ENCODE results near the gene PPP3R1. TPM values are rescaled to one million over a fixed set of nuclear protein-coding genes. Genes with fewer than 3 reads are reported as not detected.

PPP3R1 gene
- polyA plus RNA-seq, 1 donor (not counting 4 experiments of a cell fraction or from before 2014, with no cell fraction given) = 21.6 TPM

GRCh38 chr2:68157402-68158133 lies 94.8 kb downstream of the PPP3R1 start, which contains the start of gene PNO1:
Gene PNO1, plus strand, starts transcription at chr2:68157888. Its CDS starts 47 bp downstream, at chr2:68157935.
- Histone ChIP-seq H3K4me3 (ENCODE audit: control insufficient read depth in 2 of 3, extremely low read depth in 1 of 3, insufficient read depth in 2 of 3, low read depth in 1 of 3, low read length in 3 of 3) (peak within 1 kb of the TSS; percentile 74 to 97 (median 78)), H2AFZ (ENCODE audit: control insufficient read depth, low read length) (peak within 1 kb of the TSS; percentile 99), H3K4me1 (ENCODE audit: control insufficient read depth, extremely low read depth, insufficient read depth, low read length) (peaks cover 10% of the 10 kb centered on the region), H3K79me2 (ENCODE audit: control insufficient read depth, insufficient read depth, low read length) (peaks cover 48% of the 10 kb centered on the region), H3K9ac (ENCODE audit: control insufficient read depth, extremely low read depth, insufficient read depth, low read length) (peak within 1 kb of the TSS; percentile 99), H3K27me3 (ENCODE audit: control insufficient read depth, extremely low read depth, insufficient read depth, low read length) (no peaks in the 10 kb centered on the region), H3K27ac (ENCODE audit: control insufficient read depth, insufficient read depth, low read length) (peak within 1 kb of the TSS; percentile 100), H4K20me1 (ENCODE audit: control insufficient read depth, extremely low read depth, insufficient read depth, low read length) (no peaks in the 10 kb centered on the region), H3K36me3 (ENCODE audit: control insufficient read depth in 2 of 2, extremely low read depth in 1 of 2, insufficient read depth in 2 of 2, low read length in 2 of 2) (peaks cover 4 to 15% of the 10 kb centered on the region in 2 experiments), H3K4me2 (ENCODE audit: control insufficient read depth, extremely low read depth, insufficient read depth, low read depth, low read length) (peak within 1 kb of the TSS; percentile 93), H3K9me1 (ENCODE audit: control insufficient read depth, extremely low read depth, insufficient read depth, low read length) (no peaks in the 10 kb centered on the region), H3K9me3 (ENCODE audit: control insufficient read depth, low read depth, low read length) (no peaks in the 10 kb centered on the region)
- TF ChIP-seq CTCF (optimal IDR thresholded peaks at IDR 0.05 in 1 of 3, IDR thresholded peaks at IDR 0.05 in 1 of 3, conservative IDR thresholded peaks at IDR 0.05 in 1 of 3; ENCODE audit: extremely low read depth in 1 of 3, insufficient read depth in 2 of 3, low read length in 3 of 3) = no peak
- FAIRE-seq = peak; percentile 74
- DNase-seq (ENCODE audit: low read depth, low spot score) = peak; percentile 66
- dilution Hi-C loops (cut with MboI; ENCODE audit: extremely low pct_ligation_motif_present, low sequenced_read_pairs) = no loop called here

- Histone ChIP-seq H3K4me3 (ENCODE audit: control insufficient read depth in 2 of 3, extremely low read depth in 1 of 3, insufficient read depth in 2 of 3, low read depth in 1 of 3, low read length in 3 of 3) (peak overlapping the region; percentile 74 to 97 (median 78)), H3K4me1 (ENCODE audit: control insufficient read depth, extremely low read depth, insufficient read depth, low read length) (peaks cover 10% of the 10 kb centered on the region), H3K27ac (ENCODE audit: control insufficient read depth, insufficient read depth, low read length) (peak overlapping the region; percentile 100), H3K9me3 (ENCODE audit: control insufficient read depth, low read depth, low read length) (no peaks in the 10 kb centered on the region), H3K36me3 (ENCODE audit: control insufficient read depth in 2 of 2, extremely low read depth in 1 of 2, insufficient read depth in 2 of 2, low read length in 2 of 2) (peaks cover 2 to 15% of the 10 kb centered on the region in 2 experiments), H3K4me2 (ENCODE audit: control insufficient read depth, extremely low read depth, insufficient read depth, low read depth, low read length) (peak overlapping the region; percentile 93), H2AFZ (ENCODE audit: control insufficient read depth, low read length) (peak overlapping the region; percentile 99), H3K79me2 (ENCODE audit: control insufficient read depth, insufficient read depth, low read length) (peaks cover 48% of the 10 kb centered on the region), H3K9ac (ENCODE audit: control insufficient read depth, extremely low read depth, insufficient read depth, low read length) (peak overlapping the region; percentile 99), H4K20me1 (ENCODE audit: control insufficient read depth, extremely low read depth, insufficient read depth, low read length) (no peaks in the 10 kb centered on the region), H3K27me3 (ENCODE audit: control insufficient read depth, extremely low read depth, insufficient read depth, low read length) (no peaks in the 10 kb centered on the region), H3K9me1 (ENCODE audit: control insufficient read depth, extremely low read depth, insufficient read depth, low read length) (no peaks in the 10 kb centered on the region)
- DNase-seq (ENCODE audit: low read depth, low spot score) = no peak
- FAIRE-seq = no peak
- dilution Hi-C loops (cut with MboI; ENCODE audit: extremely low pct_ligation_motif_present, low sequenced_read_pairs) = no loop called here
- TF ChIP-seq EZH2 (IDR thresholded peaks at IDR 0.05; ENCODE audit: low read length) = no peak
- TF ChIP-seq CTCF (optimal IDR thresholded peaks at IDR 0.05 in 1 of 3, IDR thresholded peaks at IDR 0.05 in 1 of 3, conservative IDR thresholded peaks at IDR 0.05 in 1 of 3; ENCODE audit: extremely low read depth in 1 of 3, insufficient read depth in 2 of 3, low read length in 3 of 3) = no peak
Observed at GRCh38 chr2:68157002-68157401, 95.3 kb downstream of the PPP3R1 start.

Data from keratinocyte (primary cell).